Left renal pelvis (tissue), 4 donors: ENCODE measurements around the gene PSPH. TPM values are rescaled to one million over a fixed set of nuclear protein-coding genes. Genes with fewer than 3 reads are reported as not detected.
A peak's percentile ranks its signal among the peaks of the same experiment; 100 is the strongest.
"Not testable (repeated sequence)": the region's sequence is repeated elsewhere in the genome, so short reads cannot be mapped to it uniquely, and the experiment has no call there.

Experiments
- DNase-seq, 4 donors: peaks; one replicate each; pipeline ENCODE4 v3.0.0-alpha.2; 2013; ENCODE audit warnings: low read depth in 4 of 4, low spot score in 3 of 4
- polyA plus RNA-seq, 4 donors: library from polyadenylated mRNA; unstranded; fragments of 120-200 nt; gene quantifications; one replicate each; pipeline ENCODE4 v1.2.1, GENCODE V29; 2013; ENCODE audit not compliant: insufficient read length in 4 of 4

The PSPH gene
- polyA plus RNA-seq, 4 donors, result 18.1 to 44.3 (median 33.1) TPM

DNA sequence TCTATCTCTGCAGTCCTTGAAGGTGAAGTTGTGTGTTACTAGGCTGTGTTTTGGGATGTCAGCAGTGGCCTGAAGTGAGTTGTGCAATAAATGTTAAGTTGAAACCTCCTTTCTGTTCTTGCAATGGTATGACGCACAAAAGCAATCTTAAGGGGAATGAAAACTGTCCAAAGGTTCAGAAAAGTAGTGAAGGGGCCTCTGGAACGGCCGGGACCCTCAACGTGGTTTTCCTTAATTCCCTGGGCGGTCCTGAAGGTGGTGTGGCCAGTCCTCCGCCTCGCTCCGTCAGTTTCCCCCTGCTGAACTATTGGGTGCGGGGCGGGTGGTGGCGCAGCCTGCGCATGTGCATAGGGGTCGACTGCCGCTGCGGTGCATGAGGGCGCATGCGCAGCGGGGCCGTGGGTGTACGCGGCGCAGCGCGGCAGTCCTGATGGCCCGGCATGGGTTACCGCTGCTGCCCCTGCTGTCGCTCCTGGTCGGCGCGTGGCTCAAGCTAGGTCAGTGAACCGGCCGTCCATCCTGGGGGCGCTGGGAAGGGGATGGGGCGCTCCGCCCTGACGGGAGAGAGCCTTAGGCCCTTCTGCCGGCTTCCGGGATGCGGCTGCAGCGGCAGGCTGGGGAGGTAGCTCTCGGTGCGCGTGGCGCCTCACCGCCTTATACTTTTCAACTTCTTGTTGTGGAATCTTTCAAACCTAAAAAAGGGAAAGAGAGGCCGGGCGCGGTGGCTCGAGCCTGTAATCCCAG lies 12.8 kb upstream of the PSPH start, which contains the start of gene SUMF2:
Gene SUMF2 (plus strand): TSS at position 405 of the 744 bp plus-strand sequence. CDS start 26 bp downstream, at position 431.
- peak; percentile 80 to 83 (median 82) for DNase-seq

DNA sequence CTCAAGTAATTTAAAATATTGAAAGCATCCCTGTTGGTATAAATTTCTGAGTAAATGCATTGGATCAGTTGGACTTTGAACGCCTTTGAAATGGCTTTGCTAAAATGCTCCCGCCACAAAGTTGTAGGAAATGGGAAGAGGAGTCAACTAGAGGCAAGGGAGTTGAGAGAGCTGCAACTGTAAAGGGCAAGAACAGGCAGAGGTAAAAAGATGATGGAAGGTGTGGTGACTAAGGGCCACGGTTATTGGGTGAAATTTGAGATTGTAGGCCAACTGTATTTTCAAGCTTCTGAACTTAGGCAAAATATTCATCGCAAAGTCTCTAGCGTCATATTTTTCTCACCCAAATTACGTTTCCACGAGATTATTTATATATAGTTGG lies 12.2 kb upstream of the PSPH start:
- DNase-seq, result no peak

DNA sequence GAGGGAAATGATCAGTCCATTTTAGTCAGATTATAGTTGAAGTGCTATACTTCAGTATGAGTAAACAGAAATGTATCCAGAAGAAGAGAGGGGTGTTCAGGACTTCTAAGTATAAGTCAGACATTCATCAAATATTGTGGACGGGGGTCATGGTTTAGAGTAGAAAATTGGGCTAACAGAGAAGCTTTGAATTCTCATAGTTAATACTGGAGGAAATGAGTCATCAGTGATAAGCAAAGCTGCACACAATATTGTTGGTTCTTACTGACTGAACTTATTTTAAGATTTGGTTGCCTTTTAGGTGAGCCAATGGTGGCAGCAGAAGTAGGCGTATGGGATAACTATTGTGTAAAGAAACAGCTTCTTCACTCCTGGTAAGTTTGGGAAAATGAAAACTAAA lies 11.1 kb upstream of the PSPH start:
- DNase-seq, result no peak

DNA sequence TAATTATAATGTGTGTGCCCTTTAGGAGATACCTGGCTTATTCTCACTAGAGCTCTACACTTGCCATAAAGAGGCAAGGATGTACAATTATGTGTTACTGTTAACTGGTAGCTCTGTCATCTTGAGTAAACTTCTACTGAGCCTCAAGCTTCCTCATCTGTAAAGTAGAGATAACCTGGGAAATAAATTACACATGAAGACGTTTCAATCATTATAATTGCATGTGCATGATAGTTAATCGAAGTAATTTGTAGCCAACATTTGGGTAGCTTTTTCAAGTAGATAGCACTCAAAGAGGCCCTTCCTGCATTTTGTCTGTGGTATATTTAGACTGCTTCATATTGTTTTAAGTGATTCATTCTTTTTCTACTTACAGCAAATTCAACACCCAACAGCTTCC lies 2.7 kb upstream of the PSPH start:
- DNase-seq, result no peak

DNA sequence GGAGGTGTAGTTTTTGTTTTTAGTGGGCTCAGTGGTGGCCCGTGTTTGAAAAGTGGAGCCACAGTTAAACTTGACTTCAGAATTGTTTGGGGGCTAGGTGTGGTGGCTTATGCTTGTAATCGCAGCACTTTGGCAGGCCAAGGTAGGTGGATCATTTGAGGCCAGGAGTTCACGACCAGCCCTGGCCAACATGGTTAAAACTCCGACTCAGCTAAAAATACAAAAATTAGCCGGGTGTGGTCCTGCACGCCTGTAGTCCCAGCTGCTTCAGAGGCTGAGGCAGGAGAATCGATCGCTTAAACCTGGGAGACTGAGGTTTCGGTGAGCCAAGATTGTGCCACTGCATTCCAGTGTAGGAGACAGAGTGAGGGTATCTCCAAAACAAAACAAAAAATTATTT lies 2.1 kb upstream of the PSPH start:
- no peak for DNase-seq

DNA sequence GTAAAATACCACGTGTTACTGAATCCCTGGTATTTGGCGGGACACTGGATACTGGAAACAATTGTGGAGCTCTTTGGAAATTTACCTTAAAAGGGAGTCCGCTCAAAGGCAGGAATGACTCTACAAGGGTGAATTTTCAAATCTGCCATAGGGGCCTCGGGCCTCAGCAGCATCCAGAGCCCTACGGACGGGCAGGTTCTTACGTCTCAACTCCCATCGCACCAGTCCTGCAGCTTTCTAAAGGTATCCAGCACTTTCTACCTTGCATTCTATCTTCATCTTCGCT lies 248 bp downstream of the PSPH start:
- DNase-seq, result no peak

DNA sequence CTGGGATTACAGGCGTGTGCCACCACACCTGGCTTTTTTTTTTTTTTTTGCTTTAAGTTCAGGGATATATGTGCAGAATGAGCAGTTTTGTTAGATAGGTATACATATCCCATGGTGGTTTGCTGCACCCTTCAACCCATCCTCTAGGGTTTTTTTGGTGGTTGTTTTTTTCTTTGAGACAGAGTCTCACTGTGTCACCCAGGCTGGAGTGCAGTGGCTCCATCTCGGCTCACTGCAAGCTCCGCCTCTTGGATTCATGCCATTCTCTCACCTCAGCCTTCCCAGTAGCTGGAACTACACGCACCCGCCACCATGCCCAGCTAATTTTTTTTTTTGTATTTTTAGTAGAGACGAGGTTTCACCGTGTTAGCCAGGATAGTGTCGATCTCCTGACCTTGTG lies 2.5 kb downstream of the PSPH start:
- not testable (repeated sequence) for DNase-seq

DNA sequence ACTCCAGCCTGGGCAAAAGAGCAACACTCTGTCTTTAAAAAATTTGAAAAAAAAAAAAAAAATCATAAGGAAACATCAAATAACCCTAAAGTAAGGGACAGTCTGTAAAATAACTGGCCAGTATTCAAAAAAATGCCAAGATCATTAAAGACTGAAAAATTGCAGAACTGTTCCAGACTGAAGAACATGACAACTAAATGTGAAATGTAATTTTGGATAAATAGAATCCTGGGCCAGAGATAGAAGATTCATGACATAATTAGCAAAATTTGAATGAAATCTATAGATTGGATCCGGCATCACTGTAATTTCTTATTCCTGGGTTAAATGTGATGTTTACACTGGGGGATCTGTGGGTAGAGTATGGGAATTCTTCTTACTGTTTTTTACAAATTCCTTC lies 3.0 kb downstream of the PSPH start:
- no peak for DNase-seq

DNA sequence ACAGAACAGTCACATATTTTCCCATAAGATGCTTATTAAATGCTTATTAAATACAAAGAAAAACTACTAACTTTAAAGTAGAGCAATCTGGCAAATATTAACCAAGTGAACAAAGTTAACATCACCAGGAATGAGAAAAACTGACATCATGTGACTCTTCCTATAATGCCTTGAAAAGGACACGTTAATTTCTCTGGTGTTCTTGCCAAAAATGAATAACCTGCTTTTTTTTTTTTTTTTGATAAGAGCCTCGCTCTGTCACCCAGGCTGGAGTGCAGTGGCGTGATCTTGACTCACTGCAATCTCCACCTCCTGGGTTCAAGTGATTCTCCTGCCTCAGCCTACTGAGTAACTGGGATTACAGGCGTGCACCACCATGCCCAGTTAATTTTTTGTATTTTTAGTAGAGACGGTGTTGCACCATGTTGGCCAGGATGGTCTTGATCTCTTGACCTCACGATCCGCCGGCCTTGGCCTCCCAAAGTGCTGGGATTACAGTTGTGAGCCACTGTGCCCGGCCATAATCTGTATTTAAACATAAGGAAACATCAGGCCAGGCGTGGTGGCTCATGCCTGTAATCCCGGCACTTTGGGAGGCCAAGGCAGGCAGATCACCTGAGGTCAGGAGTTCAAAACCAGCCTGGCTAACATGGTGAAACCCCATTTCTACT lies 3.7 kb downstream of the PSPH start:
- DNase-seq, result not testable (repeated sequence)

DNA sequence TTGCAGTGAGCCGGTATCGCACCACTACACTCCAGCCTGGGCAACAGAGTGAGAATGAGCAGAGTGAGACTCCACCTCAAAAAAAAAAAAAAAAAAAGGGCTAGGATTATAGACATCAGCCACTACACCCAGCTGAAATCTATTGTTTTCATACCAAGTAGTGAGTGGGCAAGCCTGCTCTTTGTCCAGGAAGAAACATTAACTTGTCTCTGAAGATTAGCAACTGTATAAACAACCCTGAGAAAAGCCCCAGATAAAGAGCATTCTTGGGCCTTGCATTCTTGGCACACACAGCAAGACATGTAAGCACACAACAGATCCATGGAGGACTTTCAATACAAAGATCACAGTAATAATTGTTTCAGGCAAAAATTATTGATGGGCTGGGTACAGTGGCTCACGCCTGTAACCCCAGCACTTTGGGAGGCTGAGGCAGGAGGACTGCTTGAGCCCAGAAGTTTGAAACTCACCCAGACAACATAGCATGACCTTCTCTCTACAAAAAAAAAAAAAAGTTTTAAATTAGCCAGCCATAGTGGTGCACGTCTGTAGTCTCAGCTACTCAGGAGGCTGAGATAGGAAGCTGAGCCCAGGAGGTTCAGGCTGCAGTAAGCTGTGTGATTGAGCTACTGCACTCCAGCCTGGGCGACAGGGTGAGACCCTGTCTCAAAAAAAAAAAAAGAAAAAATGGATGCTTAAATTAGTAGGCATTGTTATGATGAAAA lies 4.4 kb downstream of the PSPH start:
- DNase-seq, result no peak

DNA sequence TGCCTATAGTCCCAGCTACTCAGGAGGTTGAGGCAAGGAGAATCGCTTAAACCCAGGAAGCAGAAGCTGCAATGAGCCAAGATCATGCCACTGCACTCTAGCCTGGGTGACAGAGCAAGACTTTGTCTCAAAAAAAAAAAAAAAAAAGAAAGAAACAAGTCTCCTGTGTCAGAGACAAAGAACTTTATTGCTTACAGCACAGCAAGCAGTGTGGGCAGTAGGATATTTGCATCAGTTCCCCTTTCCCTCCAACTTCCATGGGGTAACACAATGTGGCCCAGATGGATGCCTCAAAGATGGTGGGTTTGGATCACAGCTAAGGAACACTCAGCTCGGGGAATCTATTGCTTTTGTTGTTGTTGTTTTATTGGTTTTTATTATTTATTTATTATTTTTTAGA lies 5.5 kb downstream of the PSPH start:
- not testable (repeated sequence) for DNase-seq

DNA sequence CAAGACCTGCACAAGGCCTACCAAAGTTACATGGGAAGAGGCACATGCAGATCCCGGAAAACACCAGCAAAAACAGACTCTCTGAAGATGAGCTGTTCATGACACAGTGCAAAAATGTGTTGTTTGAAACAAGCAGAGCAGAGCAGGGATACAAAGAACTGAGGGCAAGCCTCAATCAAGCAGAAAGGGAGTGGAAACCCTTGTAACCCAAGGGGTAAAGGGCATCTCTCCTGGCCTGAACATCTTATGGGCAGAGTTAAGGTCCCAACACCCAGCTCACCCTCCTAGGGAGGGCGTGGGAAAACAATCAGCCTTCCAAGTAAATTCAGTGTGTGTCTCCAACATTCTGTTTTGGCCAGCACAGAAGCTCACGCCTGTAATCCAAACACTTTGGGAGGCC lies 10.5 kb downstream of the PSPH start:
- no peak for DNase-seq

DNA sequence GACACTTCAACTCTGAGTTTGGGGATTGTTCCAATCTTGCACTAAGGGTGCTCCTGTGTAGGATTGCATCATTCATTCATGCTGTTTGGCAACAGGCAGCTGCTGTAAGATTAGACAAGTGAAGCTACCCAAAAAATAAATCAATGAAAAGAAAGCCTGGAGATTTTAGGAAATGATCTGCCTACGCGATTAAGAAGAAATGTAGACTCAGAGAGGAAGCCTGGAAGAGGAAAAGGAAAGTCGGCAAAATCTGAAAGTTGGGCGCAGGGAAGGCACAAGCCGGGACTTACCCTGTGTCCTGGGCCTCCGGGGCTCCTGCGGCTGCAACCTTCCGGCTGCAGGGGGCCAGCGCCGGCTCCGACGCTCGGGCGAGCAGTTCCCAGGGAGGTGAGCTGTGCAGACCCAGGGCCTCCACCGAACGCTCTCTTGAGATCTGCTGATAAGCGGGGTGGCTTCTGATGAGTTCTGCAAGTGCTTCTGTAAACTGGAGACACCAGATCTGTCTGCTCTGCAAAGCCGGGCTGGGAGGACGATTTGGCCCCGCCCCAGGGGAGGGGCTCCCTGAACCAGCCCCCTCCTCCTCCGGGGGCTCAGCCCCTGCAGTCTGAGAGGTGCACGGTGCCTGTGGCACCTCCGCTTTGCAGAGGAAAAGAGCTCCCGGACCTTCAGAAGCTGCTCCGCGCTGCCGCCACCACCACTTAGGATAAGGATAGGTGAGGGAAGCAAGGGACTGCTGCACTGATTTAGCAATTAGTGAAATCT lies 17.4 kb downstream of the PSPH start:
- DNase-seq, result peak in 2 of 4 donors; percentile 47 to 55

DNA sequence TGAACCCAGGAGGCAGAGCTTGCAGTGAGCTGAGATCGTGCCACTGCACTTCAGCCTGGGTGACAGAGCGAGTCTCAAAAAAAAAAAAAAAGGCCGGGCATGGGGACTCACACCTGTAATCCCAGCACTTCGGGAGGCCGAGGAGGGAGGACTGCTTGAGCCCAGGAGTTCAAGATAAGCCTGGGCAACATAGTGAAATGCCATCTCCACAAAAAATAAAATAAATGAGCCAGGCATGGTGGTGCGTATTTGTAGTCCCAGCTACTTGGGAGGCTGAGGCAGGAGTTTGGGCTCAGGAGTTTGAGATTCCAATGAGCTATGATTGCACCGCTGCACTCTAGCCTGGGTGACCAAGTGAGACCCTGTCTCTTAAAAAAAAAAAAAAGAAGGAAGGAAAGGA lies 18.7 kb downstream of the PSPH start:
- DNase-seq, result not testable (repeated sequence)

DNA sequence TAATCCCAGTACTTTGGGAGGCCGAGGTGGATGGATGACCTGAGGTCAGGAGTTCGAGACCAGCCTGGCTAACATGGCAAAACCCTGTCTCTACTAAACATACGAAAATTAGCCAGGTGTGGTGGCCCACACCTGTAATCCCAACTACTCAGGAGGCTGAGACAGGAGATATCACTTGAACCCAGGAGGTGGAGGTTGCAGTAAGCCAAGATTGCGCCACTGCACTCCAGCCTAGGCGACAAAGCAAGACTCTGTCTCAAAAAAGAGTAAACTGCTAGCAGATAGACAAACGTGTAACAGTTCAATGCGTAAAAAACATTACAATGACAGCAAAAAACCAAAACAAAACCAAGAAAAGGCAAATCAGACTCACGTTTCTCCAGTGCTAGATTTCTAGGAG lies 19.7 kb downstream of the PSPH start:
- DNase-seq, result not testable (repeated sequence)

DNA sequence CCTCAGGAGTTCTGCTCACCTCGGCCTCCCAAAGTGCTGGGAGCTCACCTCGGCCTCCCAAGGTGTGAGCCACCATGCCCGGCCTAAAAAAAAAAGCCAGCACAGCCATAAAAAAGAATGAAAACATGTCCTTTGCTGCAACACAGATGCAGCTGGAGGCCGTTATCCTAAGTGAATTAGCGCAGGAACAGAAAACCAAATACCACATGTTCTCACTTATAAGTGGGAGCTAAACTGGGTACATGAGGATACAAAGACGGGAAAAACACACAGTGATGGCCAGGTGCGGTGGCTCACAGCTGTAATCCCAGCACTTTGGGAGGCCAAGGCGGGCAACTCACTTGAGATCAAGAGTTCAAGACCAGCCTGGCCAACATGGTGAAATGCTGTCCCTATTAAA lies 20.9 kb downstream of the PSPH start:
- no peak for DNase-seq

DNA sequence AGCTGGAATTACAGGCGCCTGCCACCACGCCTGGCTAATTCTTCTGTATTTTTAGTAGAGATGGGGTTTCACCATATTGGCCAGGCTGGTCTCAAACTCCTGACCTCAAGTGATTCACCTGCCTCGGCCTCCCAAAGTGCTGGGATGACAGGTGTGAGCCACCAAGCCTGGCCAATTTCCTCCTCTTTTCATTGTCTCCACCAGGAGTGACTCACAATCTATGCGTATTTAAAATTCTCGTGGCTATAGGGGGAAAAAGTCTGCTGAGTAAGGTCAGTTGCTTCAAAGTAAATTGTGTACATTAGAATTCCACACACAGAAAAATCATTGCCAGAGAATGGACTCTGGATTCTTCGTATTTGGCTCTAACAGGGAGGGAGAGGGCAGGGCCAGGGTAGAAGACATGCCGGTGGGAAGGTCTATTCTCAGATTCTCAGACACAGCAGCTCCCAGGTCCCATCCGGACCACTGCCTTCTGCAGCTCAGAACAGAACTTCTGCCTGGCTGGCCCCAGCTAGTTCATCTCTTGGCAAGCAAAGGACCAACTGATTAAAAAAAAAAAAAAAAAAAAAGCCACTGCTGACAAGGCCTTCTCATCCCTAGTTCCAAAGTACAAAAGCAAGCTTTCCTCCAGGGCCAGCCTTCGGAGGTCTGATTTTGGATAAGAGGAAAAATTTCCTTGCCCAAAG lies 22.2 kb downstream of the PSPH start:
- no peak for DNase-seq

DNA sequence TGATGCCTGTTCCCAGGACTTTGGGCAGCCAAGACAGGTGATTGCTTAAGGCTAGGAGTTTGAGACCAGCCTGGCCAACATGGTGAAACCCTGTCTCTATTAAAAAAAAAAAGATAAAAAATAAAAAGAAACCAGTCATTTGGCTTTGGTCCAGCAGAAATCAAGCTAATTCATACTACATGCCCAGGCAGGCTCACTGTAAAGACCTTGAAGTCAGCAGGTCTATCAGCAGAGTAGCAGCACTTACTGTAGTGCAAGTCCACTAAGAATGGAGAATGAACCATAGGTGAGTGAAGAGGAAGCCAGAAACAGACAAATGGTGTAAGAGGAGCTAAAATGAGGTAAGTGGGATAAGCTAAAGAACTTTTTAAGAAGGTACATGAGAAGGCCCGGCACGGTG lies 24.7 kb downstream of the PSPH start:
- DNase-seq, result no peak

DNA sequence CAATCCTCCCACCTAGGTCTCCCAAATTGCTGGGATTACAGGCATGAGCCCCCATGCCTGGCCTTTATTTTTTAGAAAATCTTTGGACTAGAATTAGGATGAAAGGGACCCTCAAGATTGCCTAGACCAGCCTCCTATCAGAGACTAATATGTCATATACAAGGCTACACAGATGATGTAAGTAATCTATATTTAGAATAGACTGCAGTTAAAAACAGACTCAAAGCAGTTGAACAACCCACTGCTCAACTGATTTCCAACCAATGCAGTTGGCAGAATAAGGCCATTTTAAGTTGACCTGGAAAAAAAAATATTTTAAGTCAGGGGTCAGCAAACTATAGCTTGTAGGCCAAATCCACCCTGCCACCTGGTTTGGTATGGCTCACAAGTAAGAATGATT lies 27.7 kb downstream of the PSPH start:
- DNase-seq, result no peak

DNA sequence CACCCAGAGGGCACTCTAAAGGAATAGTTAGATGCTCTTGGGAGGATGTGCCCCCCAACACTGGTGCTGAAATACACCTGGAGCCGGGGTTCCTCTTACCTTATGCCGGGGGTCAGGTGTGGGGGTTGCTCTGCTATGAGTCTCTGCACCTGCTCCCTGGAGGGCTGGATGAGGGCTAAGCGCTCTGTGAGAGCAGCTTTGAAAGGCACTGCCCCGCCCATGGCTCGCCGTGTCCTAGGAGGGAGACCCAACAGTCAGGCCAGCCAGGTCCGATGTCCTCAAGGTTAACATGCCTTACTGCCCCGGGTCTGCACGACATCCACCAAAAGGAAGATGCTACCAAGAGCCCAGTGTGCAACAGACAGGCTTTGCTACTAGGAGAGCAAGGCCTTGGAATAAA lies 31.7 kb downstream of the PSPH start:
- no peak for DNase-seq

DNA sequence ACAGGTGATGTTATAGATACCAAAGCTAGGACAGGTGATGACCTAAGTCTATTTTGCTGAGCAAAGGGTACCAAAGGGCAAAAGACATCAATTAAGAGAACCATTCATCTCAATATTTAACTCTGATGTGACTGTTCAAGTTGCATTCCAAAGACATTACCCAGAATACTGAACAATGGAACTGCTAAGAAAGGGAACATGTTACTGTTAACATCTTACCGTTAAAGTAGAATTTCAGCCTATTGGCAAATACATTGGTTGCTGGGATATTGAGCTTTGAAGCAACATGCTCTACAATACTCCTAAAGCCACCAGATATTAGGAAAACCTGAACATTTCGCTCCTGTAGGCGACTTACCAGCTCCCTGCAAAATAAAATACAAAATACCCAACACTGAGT lies 34.2 kb downstream of the PSPH start:
- not testable (repeated sequence) for DNase-seq
